ENCODE results near the gene LPIN3. TPM values are rescaled to one million over a fixed set of nuclear protein-coding genes. Genes with fewer than 3 reads are reported as not detected.

Gene LPIN3
- total RNA-seq, 1 donor from 2014 or later: 49.8 TPM

DNA sequence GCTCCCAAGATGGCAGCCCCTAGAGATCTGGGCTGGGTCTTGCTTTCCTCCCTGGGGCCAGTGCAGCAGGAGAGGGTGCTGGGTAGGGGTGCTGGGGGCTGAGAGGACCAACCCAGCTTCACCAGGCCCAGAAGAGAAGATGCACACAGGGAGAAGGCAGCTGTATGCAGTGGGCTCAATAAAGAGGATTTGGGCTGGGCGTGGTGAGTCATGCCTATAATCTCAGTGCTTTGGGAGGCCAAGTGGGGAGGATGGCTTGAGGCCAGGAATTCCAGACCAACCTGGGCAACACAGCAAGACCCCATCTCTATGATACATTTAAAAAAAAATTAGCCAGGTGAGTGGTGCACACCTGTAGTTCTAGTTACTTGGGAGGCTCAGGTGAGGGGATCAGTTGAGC, 51.7 kb downstream of the LPIN3 start:
- no peak for DNase-seq (ENCODE audit: low spot score)

DNA sequence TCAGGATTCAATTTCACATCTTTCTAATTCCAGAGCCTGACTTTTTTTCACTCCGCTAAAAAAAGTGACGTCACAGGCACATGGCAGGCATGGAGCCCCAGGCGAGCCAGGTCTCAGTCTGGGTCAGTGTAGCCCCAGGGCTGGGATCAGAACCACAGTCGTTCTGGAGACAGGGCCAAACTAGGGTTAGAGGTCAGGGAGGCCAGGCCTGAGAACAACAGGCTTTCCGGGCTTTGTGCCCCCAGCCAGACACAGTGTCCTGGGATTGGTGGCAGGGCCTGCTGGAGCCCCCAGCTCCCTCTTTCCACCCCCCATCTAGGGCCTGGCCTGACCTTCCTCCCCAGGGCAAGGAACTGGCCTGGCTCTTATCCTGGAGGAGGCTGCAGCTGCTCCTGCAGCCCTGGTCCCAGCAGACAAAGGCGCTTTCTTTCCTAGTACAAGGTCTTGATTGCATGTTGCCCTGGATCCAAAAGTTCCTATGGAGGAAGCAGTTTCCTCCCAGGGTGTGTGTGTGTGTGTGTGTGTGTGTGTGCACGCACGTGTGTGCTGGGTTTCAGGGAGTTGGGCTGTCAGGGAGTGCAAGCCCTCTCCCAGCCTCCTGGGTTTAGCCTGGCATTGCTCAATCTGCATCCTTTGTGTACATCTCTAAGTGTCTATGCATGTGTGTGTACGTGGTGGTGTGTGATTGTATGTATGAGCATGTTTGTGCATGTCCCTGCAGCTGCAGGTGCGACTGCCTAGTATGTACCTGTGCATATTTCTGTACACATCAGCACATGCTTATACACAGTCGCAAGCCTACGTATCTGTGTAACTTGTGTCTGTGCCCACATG, 52.5 kb downstream of the LPIN3 start:
- DNase-seq (ENCODE audit: low spot score): peak; percentile 62

DNA sequence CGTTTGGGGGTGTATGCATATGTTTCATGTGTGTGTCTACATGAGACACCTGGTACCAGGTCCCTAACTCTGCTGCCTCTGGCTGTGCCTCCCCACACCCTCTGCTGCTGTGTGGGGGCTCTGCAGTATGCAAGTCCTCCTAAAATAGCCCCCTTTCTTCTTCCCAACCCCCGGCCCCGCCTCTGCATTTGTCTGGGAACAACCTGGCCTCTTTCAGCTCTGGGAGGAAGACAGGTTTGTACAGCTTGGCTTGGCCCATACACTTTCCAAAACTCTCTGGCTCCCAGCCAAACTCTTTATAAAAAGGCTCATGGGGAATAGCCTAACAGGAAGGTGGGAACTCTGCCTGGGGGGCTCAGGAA, 53.1 kb downstream of the LPIN3 start:
- peak; percentile 67 for DNase-seq (ENCODE audit: low spot score)

DNA sequence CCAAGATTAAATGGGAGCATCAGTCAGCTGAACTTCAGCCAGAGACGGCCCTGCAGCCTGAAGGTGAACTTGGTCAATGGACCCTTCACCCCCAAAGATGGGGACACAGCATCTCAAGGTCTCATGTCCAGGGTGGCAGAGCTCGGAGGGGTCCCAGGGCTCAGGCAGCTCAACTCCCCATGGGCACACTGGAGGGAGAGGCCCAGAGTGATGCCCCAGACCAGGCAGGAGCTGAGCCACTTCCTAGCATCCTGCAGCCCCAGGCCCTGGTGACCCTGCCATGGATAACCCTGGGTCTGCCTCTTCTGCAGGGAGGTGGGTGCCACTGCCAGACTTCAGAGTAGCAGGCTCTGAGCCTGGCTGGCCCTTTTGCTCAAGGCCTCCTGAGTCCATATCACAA, 53.5 kb downstream of the LPIN3 start:
- peak; percentile 81 for DNase-seq (ENCODE audit: low spot score)

DNA sequence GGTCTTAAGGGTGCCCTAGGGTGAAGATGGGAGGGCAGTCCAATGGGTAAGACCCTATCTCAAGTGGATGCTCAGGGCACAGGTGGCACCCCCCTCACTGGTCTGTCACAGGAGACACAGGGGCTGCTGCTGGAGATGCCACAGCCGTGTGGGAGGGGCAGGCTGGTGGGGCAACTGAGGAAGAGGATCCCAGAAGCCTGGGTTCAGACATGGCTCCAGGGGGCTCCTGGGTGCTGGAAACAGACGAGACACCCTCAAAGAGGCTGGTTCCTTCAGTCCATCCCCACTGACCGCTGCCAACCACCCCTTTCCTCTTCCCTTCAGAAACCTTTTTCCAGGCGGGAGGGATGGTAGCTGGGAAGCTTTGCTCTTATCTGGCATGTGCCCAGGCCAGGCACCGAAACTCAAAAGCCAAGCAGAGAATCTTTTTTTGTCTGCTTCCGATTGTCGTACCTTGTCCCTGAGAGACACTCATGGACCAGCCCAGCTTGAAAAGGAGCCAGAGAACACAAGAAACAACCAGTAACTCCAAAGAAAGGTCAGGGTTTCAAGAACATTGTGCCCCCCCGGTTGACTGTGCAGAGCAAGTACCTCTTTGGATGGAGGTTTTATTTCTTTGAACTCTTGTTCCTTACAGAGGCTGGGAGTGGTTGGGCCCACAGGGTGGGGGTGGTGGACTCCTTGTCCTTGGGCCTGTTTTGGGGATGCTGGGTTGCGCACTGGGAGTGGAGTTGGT, 54.5 kb downstream of the LPIN3 start:
- DNase-seq (ENCODE audit: low spot score): peak; percentile 68

DNA sequence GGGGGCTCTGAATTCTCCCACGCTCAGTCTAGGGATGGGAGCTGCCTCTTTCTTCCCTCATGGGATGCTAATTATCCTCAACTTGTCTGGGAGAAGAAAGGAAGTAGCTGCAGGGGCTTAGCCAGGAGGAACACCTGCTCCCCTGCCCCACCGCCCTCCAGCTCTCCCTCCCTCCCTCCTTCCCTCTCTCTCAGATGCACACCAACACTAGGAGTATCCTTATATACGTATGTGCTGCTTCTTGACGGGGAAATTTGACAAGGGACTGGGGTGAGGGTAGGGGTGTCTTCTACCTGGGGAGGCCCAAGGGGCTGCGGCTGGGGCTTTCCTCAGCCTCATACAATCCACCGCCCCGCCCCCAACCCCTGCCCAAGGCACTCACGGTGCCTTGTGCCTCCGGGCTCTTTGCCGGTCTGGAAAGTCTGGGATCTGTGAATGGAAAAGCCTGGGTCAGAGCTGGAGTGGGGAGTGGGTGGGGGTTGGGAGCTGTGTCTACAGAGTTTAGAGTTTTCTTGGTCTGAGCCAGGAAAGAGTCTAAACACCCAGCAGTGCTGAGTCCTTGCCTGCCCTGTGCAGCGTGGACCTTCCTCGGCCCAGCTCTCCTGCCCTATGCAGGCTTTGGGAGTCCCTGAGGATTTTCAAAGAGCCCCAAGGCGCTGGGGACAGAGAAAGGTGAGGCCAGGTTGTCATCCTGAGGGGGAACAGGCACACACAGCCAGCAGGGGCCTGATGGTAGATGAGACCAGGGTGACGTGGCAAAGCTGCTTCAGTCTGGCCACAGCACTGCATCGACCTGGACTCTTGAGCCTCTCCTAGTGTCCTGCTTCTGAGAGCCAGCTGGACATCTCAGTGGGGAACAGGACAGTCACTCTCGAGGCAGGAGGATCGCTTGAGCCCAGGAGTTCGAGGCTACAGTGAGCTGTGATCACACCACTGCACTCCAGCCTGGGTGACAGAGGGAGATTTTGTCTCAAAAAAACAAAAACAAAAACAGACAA, 55.3 kb downstream of the LPIN3 start:
- peak; percentile 82 for DNase-seq (ENCODE audit: low spot score)

DNA sequence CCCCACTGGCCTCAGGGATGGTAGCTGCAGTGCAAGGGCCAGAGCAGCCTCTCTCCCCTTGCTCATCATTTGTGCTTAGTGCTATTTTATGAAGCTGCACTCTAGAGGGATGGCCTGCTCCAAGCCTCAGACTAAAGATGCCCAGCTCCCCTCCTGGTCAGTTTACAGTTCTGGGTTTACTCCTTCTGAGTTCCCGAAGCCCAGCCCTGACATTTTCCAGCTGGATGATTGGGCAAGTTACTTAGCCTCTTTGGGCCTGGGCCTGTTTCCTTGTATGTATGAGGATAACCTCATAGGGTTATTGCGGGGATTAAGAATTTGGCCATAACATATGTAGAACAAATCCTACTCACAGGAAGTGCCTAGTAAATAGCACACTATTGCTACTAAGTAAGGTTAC, 57.8 kb downstream of the LPIN3 start:
- no peak for DNase-seq (ENCODE audit: low spot score)

DNA sequence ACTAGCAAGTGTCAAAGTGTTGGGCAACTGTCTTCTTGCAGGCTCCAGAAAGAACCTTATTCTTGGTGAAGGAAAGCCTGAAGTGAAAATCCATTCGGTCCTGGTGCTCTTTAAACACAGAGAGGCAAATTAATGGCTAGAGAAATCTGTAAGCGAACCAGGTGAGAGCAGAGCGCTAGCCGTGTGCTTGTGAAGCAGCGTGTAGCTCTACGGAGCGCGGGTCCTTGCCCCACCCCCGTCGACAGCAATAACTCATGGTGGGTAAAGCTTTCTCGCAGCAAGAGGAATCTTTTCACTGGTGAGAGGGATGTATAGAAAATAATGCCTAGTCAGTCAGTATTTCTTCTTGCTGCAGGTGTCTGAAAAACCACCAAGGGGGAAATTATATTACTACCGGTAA, 63.0 kb downstream of the LPIN3 start:
- DNase-seq (ENCODE audit: low spot score): no peak

DNA sequence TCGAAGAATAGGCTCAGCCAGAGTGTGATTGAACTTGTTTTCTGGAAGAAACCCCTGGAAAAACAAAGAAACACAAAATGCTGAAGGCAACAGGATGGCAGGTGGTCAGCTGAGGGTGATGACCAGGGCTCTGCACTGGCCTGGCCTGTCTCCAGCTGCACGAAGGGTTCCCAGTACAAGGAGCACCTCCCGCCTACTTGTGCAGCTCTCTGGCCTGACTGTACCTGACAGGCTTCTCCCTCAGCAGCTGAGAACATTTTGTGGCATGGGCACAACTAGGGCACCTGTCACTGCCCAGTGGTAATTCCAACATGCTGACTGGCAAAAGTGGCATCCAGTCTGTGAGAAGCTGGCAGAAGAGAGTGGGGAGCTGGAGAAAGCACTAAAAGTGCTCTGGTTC, 64.8 kb downstream of the LPIN3 start:
- no peak for DNase-seq (ENCODE audit: low spot score)

DNA sequence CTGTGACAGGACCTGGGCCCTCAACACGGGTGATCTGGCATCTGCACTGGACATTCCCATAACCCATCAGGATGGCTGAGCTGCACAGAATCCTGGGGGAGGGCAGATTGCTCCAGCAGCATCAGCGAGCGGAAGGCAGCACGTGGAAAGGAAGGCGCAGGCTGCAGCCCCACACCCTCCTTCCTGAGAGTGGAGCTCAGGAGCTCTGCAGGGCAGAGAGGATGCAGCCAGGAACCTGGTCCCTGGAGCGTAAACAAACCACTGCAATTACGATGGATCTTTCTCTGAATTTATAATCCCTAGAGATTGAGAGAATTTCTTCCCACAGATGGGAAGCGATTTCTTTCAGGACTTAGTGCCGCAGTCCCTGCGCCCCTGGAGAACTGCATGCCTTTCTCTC, 65.7 kb downstream of the LPIN3 start:
- DNase-seq (ENCODE audit: low spot score): no peak

DNA sequence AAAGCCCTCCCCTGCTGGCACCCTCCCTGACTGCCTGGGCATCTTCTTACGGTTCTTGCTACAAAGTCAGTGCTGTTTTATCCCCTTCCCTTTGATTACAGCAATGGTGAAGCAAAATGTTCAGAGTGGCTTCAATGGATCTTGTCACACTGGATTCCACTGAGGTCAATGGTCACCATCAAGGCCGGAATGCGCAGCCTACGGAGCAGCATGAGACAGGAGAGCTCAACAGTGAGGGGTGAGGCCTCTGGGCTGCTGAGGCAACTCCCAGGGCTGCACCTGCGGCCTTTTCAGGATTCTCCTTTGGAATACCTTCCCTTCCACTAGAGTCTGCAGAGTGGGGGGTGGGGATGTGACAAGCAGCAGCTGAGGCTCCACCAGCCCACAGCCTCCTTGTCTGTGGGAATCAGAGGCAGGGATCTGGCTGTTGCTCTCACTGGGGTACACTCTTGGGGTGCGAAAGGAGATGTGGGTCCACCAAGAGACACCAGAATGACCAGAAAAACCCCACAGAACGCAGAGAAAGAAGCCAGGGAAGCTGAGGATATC, 66.3 kb downstream of the LPIN3 start:
- DNase-seq (ENCODE audit: low spot score): no peak

DNA sequence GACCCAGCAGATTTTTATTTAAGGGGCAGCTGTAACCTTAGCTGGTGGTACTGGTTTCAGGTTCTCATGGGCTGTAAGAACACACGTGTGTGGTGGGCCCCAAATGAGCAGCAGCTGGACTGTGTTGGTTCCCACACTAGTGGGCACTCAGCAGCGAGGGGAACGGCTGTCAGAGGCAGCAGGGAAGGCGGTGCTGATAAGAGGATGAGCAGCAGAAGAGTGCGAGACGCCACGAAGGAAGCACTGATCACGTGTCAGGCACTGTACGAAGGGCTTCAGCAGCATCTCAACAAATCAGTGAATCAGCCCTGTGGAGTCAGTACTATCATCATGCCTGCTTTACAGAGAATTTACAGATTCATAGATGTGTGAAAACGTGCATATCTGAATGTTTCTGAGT, 67.0 kb downstream of the LPIN3 start:
- no peak for DNase-seq (ENCODE audit: low spot score)

DNA sequence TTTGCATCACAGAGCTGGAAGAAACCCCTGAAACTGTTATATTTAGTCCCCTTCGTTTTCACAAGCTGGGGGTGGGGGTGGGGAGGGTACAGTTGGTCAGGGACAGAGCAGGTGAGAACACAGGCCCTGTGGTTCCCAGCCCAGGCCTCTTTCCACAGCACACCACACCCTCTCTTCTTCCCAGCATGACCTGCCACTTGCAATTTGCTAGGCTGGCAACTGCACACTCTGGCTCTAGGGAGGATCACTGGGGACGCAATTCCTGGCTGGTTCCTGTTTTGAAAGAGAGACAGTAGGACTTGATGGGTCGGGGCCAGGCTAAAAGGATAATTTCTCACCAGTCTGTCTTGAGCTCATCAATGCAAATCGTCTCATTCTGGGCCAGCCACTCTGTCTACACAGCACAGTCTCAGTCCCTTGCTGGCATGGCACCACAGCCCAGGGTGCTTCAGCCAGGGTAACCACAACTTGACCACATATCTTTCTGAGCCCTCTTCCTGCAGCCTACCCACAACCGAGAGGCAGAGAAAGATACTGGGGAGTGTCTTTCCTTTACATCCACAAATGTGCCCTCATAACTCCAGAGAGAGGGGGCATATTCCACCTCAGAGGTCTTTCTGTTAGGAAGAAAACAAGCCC, 67.7 kb downstream of the LPIN3 start:
- DNase-seq (ENCODE audit: low spot score): no peak

DNA sequence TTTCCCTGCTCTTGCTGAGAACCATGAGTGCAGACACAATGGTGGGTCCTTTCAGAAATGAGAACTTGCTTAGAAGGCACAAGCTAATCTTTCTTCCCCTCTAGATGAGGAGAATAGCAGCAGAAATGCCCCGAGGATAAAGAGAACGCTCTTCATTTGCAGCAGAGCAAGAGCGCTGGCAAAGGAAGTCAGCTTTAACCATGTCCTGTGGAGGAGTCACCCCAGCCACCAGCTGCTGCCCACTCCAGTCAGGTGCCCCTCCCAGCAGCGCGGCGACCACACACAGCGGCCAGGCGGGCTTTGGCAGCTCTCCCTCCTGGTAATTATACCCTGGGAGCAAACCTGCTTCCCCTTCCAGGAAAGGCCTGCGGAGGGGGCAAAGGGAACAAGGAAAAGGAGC, 68.4 kb downstream of the LPIN3 start:
- DNase-seq (ENCODE audit: low spot score): peak; percentile 82

Other genes with a start within 250 kb of the LPIN3 start
- gene PLCG1, start 203.3 kb upstream of the LPIN3 start, total RNA-seq: 76.1 TPM
- gene ZHX3, start 23.1 kb upstream of the LPIN3 start, total RNA-seq: 62.5 TPM
- not detected for gene EMILIN3, start 26.0 kb downstream of the LPIN3 start, total RNA-seq

Measured in mesenteric fat pad (tissue), 1 donor.